COLO668 (cell line): ENCODE measurements around the gene CXXC5.
"Not testable (repeated sequence)": the region's sequence is repeated elsewhere in the genome, so short reads cannot be mapped to it uniquely, and the experiment has no call there.

Experiments used
- DNase-seq: peaks from one replicate; lab custom pipeline; 2025; ENCODE audit not compliant: unreplicated experiment; lab: John Stamatoyannopoulos, UW

Gene CXXC5

DNA sequence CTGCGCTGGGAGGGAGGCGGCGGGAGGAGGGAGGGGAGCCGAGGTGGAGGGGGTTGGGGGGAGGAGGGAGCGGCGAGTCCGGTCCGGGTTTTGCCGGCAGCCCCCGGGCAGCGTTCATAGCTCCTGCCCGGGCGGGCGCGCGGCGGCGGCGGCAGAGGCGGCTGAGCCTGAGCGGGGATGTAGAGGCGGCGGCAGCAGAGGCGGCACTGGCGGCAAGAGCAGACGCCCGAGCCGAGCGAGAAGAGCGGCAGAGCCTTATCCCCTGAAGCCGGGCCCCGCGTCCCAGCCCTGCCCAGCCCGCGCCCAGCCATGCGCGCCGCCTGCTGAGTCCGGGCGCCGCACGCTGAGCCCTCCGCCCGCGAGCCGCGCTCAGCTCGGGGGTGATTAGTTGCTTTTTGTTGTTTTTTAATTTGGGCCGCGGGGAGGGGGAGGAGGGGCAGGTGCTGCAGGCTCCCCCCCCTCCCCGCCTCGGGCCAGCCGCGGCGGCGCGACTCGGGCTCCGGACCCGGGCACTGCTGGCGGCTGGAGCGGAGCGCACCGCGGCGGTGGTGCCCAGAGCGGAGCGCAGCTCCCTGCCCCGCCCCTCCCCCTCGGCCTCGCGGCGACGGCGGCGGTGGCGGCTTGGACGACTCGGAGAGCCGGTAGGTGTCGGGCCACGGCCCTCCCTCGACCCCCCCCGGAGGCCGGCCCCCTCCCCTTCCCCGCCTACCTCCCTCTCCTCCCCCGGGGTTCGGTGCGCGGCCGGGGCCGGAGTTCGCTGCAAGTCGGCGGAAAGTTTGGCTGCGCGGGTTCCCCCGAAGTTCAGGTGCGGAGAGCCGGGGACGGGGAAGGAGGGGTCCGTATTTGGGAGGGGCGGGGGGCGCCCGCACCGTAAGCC is at the start of gene CXXC5:
Gene CXXC5 (plus strand): TSS at position 145 of the 877 bp plus-strand sequence. CDS start 32,175 bp downstream, outside the sequence.
- peak; percentile 78 for DNase-seq

DNA sequence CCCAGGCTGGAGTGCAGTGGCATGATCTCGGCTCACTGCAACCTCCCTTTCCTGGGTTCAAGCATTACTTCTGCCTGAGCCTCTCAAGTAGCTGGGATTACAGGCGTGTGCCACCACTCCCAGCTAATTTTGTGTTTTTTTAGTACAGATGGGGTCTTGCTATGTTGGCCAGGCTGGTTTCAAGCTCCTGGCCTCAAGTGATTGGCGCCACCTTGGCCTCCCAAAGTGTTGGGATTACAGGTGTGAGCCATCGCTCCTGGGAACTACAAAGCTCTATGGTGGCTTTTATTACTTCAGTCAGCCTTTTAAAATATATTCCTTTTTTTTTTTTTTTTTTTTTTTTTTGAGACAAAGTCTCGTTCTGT is 49.6 kb upstream of the CXXC5 start:
- not testable (repeated sequence) for DNase-seq

DNA sequence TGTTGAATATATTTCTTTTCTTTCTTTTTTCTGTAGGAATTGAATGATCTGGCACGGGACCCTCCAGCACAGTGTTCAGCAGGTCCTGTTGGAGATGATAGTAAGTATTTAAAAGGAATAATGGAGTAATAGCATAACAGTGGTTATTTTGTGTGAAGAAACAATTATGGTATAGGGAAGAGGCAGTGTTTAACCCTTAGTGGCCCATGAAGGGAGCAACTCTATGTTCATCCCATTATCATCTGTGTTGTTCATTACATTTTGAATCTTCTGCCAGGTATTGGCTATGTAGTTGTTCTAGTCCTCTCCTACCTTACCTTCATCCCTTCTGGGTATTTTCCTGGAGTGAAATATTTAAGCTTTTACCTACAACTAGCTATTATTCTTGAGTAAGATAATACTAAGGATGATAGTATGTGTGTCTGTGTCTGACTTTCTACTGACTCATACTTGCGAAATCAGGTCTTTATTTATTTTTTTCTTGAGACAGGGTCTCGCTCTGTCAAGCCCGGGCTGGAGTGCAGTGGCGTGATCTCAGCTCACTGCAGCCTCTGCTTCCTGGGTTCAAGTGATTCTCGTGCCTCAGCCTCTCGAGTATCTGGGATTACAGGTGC is 47.7 kb upstream of the CXXC5 start:
- DNase-seq = no peak

DNA sequence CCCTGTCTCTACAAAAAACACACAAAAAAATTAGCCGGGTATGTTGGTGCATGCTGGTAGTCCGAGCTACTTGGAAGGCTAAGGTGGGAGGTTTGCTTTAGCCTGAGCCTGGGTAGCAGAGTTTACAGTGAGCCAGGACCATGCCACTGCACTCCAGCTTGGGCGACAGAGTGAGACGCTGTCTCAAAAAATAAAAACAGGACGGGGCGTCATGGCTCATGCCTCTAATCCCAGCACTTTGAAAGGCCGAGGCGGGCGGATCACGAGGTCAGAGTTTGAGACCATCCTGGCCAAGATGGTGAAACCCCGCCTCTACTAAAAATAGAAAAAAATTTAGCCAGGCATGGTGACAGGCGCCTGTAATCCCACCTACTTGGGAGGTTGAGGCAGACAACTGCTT is 46.7 kb upstream of the CXXC5 start:
- no peak for DNase-seq

DNA sequence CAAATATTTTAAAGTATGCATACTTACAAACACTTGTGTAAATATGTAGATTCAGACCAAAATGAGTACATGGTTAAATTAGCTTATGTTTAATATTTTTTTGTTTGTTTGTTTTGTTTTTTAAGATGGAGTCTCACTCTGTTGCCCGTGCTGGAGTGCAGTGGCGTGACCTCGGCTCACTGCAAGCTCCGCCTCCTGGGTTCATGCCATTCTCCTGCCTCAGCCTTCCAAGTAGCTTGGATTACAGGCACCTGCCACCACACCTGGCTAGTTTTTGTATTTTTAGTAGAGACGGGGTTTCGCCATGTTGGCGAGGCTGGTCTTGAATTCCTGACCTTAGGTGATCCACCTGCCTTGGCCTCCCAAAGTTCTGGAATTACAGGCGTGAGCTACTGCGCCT is 46.2 kb upstream of the CXXC5 start:
- not testable (repeated sequence) for DNase-seq

DNA sequence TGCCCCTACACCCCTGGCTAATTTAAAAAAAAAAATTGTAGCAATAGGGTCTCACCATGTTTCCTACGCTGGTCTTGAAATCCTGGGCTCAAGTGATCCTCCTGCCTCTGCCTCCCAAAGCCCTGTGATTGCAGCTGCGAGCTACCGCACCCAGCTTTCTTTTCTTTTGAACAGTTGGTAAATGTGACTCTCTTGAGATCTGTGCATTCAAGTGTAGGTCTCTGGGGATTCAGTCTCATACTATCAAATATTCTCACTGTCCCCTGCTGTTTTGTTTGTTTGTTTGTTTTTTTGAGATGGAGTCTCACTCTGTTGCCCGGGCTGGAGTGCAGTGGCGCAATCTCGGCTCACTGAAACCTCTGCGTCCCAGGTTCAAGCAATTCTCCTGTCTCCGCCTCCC is 42.3 kb upstream of the CXXC5 start:
- DNase-seq = no peak

DNA sequence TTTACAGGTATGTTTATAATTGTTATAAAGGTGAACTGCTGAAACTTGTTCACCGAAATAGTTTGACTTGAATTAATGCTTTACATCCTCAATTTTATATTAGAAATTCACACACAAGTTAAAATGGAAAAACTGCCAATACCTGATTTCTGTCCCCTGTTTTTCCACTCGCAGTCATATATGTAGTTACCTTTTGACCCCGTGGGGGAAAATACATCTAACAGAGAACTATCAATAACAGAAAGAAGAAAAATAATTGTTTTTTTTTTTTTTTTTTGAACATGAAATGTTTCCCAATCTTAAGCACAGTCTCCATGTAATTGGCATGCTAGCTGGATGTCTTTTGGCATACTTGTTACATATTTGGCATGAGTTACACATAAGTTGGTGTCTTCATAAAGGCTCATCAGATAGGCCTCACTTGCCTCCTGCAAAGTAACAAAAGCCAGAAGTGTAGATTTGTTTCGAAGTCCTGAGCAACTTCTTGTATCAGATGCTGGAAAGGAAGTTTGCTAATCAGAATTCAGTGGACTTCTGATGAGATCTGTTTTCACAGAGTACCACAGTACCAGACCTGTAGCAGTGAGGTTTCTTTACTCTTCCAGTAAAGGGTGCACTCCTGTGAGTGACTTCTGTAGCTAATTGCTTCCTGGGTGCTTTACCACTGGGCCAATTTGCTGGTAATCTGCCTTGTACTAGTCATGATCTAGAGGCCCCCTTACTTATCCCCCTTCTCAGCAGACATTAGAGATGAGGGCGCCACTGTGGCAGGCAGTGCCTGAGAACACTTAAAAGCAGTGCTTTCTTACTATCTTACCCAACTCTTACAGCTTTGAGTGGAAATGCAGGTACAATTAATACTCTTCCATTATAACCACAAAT is 36.2 kb upstream of the CXXC5 start:
- DNase-seq = no peak

DNA sequence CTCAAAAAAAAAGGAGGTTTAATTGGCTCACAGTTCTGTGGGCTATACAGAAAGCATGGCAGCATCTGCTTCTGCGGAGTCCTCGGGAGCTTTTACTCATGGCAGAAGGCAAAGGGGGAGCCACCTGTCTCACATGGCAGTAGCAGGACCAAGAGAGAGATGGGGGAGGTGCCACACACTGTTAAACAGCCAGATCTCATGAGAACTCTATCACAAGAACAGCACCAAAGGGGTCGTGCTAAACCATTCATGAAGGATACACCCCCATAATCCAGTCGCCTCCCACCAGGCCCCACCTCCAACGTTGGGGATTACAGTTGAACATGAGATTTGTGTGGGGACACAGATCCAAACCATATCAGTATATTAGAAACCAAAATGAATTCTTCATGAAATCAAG is 28.3 kb upstream of the CXXC5 start:
- DNase-seq = no peak

DNA sequence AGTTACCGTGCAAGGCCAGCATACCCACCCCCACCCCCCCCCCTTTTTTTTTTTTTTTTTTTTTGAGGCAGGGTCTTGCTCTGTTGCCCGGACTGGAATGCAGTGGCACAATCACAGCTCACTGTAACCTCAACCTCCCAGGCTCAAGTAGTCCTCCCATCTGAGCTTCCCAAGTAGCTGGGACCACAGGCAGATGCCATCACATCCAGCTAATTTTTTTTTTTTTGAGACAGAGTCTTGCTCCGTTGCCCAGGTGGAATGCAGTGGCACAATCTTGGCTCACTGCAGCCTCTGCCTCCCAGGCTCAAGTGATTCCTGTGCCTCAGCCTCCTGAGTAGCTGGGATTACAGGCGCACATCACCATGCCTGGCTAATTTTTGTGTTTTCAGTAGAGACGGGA is 22.8 kb upstream of the CXXC5 start:
- not testable (repeated sequence) for DNase-seq

DNA sequence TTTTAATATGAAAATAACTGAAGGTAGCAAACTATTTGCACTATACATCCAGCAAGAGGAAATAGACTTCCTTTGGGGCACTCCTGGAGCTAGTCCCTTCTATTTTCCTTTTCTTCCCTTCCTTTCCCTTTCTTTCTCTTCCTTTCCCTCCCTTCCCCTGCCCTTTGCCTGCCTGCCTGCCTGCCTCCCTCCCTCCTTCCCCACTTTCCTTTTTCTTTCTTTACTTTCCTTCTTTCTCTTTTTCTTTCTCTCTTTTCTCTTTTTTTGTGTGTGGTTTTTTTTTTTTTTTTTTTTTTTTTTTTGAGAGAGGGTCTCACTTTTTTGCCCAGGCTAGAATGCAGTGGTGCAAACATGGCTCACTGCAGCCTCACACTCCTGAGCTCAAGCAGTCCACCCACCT is 17.3 kb upstream of the CXXC5 start:
- DNase-seq = no peak

DNA sequence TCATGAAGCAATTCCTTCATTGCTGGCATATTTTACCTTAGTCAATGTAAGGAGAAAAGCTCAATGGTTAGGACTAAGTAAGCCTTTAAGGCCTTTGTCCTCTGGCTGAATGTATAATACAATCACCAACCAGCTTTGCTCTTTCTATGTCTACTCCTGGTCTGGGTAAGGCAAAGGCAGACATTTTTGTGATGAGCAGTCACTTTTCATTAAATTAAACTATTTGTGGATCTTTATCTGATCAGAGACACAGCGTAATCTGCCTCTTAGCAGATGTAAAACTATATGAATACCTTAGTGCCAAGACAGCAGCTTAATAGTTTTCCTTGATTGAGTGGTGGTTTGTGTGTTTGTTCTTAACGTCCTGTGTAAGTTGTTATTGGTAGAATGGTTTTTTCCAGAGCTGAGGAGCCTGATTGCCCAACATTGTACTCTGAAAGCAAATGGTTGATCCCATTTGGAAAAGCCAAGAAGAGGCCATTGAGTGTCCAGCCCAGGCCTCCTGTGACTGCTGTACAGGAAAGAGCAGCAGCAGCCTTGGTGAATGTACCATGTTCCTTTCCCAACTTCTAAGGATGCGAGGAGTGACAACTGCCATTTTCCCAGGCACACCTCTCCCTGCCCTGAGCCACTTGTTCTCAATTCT is 16.5 kb upstream of the CXXC5 start:
- DNase-seq = no peak

DNA sequence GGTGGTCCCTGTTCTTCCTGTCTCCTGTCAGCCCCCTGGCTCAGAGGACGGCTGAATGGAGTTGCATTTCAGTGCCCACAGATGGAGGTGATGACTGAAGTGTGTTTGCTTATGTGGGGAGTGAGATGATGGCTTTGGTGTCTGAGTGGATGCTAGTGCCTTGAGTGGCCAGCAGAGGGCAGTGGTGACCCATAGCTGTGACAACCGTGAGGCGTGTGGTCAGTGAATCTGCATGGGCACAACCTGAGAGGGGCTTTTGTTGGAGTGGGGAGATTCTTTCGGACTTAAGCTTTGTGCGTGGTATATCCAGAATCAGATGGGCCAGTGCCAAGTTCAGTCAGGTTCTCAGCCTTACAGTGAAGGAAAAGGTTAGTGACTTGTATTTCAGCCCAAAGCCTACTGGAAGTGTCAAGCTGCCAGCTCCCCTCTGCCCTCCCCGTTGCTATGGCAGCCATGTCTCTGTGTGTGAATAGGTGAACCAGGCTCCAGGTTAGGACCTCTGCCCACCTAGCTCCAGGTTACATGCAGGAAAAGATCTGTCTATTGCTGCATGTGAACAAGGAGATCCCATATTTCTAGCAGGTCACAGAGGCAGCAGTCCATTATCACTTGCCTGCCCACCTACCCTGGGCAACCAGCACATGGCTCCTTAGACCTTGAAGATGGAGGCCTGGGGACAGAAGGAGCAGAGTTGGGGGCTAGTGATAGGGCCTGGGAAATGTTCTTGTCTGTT is 14.7 kb upstream of the CXXC5 start:
- peak; percentile 55 for DNase-seq

DNA sequence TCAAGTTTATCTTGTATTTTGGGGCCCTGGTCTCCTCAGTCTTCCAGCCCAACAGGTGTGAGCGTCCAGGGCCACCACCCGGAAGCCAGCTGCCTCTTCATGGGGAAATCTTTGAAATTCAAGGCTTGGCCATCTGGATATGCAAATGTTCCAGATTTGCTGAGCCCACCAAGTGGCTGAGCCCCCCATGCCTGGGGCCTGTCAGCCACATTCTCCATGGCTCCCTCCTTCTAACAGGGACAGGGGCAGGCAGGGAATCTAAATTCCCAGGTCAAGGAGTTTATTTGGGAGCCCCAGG is 14.2 kb upstream of the CXXC5 start:
- no peak for DNase-seq

DNA sequence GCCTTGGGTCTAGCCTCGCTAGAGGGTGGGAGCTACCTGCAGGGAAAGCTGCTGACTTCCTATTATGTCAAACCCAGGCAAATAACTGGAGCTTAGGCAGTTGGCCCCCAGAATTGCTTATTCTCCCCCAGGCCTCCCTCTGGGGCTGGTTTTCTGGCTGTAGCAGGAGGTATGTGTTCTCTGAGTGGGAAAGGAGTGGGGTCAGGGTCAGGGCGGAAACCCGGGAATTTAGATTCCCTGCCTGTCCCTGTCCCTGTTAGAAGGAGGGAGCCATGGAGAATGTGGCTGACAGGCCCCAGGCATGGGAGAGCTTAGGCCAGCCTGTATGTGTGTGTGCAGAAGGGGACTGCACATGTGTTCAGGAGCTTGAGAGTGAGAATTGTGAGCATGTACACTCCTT is 13.6 kb upstream of the CXXC5 start:
- DNase-seq = no peak

DNA sequence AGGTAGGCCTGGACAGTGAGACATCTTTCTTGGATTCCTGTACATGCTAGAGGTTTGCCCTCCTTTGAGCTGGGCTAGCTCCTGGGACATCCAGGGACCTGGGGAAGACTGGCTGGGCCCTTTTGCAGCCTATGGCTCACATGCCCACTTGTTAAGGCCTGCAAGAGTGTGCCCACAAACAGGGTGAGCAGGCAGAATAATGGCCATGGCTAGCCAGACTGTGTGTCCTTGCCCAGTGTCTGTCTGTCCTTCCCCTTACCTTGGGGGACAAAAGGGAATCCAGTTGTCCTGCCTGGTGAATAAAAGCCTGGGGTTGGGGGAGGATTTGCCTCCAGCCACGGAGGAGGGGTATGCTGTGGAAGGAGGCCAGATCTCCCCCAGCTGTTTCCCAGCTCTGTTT is 13.0 kb upstream of the CXXC5 start:
- no peak for DNase-seq

DNA sequence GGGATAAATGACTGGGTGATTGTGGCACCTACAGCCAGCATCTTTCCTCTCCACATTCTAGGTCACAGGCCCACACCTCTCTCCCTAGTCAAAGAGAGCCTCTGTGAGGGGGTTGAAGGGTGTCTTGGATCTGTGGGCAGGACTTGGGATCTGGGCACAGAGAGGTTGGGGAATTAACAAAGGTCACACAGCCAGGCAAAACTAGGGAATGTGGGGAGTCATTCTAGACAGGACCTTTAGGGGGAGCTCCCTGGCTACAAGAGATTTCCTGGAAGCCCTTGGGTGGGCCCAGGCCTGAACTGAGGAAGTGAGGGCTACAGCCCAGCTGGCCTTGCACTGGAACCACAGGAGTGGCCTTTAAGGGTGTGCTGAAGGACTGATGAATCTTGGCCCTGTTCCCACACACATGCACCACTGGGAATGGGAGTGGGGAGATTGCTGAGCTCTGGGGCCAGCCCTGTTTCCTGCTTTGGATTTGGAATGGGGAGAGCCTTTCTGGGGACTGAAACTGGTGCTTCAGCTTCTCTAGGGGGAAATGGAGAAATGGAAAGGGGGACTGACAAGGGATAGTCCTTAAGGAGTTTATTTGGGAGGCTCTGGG is 12.4 kb upstream of the CXXC5 start:
- peak; percentile 66 for DNase-seq

DNA sequence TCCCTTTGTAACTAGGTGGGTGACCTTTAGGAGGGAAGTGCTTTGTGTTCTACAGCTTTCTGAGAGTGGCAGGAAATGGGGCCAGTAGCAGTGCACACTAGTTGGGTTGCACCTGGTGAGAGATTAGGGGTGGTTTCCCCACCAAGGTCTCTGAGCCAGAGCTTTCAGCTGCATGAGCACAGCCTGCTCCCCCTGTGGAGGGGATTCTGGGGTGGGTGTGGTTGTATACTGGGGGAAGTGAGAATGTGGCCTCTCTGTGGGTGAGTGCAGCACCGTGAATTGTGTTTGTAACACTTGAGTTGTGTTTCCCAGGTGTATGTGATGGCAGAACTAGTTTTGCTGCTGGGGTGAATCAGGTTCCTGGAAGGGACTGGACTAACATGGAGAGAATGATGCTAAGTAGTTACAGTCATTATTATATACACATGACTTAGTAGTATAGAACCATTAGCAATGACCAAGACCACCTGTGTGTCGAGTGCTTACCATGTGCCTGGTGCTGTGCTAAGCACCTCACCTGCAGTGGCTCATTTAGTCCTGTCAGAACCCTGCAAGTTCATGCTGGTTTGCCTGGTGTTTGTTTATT is 11.8 kb upstream of the CXXC5 start:
- DNase-seq = peak; percentile 46

DNA sequence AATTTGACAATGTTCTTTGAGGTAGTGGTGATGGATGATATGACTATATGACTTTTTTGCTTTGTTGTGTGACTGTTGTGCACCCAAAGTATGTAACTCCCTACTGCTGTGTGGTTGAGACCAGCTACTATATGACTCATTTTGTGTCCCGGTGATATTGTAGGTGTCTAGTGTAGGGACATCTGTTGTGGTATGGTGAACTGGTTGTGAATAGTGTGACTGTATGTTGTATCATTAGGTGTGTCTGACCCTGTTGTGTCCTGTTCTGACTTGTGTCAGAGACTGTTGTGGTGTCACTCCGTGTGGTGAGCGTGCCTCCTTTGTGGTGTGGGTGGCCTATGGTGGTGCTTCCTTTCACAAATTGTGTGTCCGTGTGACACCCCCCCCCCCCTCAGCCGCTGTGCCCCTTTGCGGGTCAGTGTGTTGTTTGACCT is 11.2 kb upstream of the CXXC5 start:
- no peak for DNase-seq

DNA sequence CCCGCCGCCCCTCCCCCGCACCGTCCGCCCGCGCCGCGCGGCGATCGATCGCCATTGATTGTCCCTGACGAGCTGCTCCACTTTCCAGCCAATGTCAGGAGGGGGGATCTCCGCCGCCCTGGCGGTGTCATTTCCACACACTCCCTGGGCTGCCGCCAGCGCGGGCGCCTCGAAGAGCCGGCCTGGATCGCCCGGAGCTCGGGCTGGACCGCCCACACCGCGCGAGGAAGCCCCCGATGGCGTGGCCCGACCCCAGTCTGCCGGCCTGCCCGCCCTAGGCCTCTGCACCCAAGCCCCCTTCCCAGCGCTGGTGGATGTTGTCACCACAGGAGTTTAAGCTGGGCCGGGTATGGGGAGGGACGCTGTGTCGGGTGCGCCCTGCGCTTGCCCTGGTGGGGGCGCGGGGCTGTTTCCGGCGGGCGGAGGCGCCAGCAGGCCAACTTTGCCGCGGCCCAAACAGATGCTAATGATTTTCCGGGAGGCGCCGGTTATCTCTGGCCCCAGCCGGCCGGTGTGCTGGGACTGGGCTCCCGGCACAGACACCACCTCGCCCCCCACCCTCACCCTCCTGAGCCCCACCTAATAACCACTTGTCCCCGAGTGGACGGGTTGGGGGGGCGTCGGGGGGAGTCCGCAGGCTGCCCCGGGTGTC is 10.6 kb upstream of the CXXC5 start:
- DNase-seq = peak; percentile 84
